ENCODE measurements around the gene ESPN. TPM values are rescaled to one million over a fixed set of nuclear protein-coding genes. Genes with fewer than 3 reads are reported as not detected.

The ESPN gene
- total RNA-seq, 2 donors from 2014 or later: 0.47 TPM; not detected in 1

GRCh38 chr1:6464514-6464836, 39.9 kb downstream of the ESPN start:
- no peaks in the 10 kb centered on the region for H3K9me3 ChIP-seq
- H3K36me3 ChIP-seq: peaks cover 17% of the 10 kb centered on the region
- peak in 1 of 2 donors; percentile 50 for TF ChIP-seq CTCF (IDR thresholded peaks at IDR 0.05)
- no peak overlapping the region for H3K4me3 ChIP-seq
- peaks cover 0 to 19% of the 10 kb centered on the region in 2 donors for H3K4me1 ChIP-seq
- H3K27me3 ChIP-seq: no peaks in the 10 kb centered on the region
- DNase-seq (ENCODE audit: low spot score): no peak
- H3K27ac ChIP-seq: no peak overlapping the region

- Histone ChIP-seq H3K4me3 (no peak overlapping the region), H3K9me3 (no peaks in the 10 kb centered on the region), H3K36me3 (peaks cover 20% of the 10 kb centered on the region), H3K27me3 (no peaks in the 10 kb centered on the region), H3K27ac (no peak overlapping the region), H3K4me1 (peaks cover 0 to 15% of the 10 kb centered on the region in 2 donors)
- DNase-seq (ENCODE audit: low spot score): no peak
- no peak for TF ChIP-seq CTCF (IDR thresholded peaks at IDR 0.05)
Observed at GRCh38 chr1:6464915-6465314, 40.3 kb downstream of the ESPN start.

- H3K9me3 ChIP-seq: no peaks in the 10 kb centered on the region
- no peaks in the 10 kb centered on the region for H3K27me3 ChIP-seq
- H3K27ac ChIP-seq: no peak overlapping the region
- H3K36me3 ChIP-seq: peaks cover 26% of the 10 kb centered on the region
- H3K4me3 ChIP-seq: peak overlapping the region in 1 of 2 donors; percentile 13
- peaks cover 0 to 9% of the 10 kb centered on the region in 2 donors for H3K4me1 ChIP-seq
- no peak for TF ChIP-seq CTCF (IDR thresholded peaks at IDR 0.05)
- no peak for DNase-seq (ENCODE audit: low spot score)
Observed at GRCh38 chr1:6465461-6466005, 41.0 kb downstream of the ESPN start.

- Histone ChIP-seq H3K27ac (no peak within 1 kb of the TSS), H3K36me3 (peaks cover 31% of the 10 kb centered on the region), H3K9me3 (no peaks in the 10 kb centered on the region), H3K27me3 (no peaks in the 10 kb centered on the region), H3K4me1 (peaks cover 0 to 5% of the 10 kb centered on the region in 2 donors), H3K4me3 (peak within 1 kb of the TSS in 1 of 2 donors; percentile 13)
- TF ChIP-seq CTCF (IDR thresholded peaks at IDR 0.05): no peak
- DNase-seq (ENCODE audit: low spot score): no peak
Observed at GRCh38 chr1:6466023-6466422, 41.4 kb downstream of the ESPN start, which contains the start of gene TNFRSF25. TNFRSF25 (minus strand) TSS chr1:6466173; CDS start chr1:6466107, 66 bp downstream.

- H3K27me3 ChIP-seq: no peaks in the 10 kb centered on the region
Observed at GRCh38 chr1:6466751-6467150, 42.2 kb downstream of the ESPN start.

More at GRCh38 chr1:6466751-6467150, 42.2 kb downstream of the ESPN start:
- Histone ChIP-seq H3K9me3 (no peaks in the 10 kb centered on the region), H3K36me3 (peaks cover 37% of the 10 kb centered on the region), H3K4me1 (peaks cover 0 to 5% of the 10 kb centered on the region in 2 donors), H3K4me3 (no peak overlapping the region), H3K27ac (no peak overlapping the region)
- no peak for DNase-seq (ENCODE audit: low spot score)
- TF ChIP-seq CTCF (IDR thresholded peaks at IDR 0.05): no peak
